ENCODE data around the gene LAMA5.

Gene LAMA5

DNA sequence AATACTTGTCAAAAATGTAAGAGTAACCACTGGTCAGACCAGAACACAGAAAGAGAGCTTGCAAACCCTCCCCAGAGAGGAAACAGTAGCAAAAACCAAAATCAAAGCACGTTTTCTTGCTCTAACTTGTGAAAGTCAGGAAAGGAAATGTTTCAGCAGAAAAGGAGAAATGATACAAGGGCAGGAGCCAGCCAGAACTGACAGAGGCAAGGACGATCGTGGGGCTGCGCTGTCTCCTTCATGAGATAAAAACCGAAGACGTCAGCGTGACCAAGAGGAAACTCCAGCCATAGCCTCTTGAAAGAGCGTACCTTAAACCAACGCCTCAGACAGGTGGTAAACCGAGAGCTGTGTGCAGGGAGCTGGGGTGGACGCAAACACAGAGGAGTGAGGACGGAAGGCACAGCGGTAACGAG is 27.5 kb downstream of the LAMA5 start:
- no peak for DNase-seq

- DNase-seq, result no peak
These were observed 28.9 kb downstream of the LAMA5 start for GRCh38 chr20:62338294-62338620.

DNA sequence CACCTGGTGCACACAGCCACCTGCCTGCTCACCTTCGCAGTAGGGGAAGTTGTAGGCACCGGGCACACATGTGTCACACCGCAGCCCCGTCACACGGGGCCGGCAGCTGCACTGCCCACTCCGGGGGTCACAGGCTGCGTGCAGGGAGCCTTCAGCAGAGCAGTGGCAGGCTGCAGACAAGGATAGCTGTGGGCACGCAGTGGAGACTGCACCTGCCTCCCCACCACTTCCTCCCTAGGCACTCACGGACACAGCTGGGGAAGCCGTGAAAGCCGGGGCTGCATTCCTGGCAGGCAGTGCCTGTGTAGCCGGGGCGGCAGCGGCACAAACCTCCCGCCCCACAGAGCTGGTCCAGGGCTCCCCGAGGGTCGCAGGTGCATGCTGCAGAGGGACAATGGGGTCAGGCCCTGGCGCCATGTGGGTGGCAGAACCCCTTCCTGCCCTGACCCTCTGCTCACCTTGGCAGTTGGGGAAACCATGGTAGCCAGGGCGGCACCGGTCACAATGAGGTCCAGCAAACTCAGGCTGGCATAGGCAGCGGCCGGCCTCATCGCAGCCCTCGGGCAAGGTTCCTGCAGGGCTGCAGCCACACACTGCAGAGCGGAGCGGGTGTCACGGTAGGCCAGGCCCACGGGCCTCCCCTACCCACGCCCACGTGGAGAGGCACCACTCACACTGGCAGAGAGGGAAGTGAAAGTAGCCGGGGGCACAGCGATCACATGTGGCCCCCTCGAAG is 29.4 kb downstream of the LAMA5 start:
- no peak for DNase-seq

DNA sequence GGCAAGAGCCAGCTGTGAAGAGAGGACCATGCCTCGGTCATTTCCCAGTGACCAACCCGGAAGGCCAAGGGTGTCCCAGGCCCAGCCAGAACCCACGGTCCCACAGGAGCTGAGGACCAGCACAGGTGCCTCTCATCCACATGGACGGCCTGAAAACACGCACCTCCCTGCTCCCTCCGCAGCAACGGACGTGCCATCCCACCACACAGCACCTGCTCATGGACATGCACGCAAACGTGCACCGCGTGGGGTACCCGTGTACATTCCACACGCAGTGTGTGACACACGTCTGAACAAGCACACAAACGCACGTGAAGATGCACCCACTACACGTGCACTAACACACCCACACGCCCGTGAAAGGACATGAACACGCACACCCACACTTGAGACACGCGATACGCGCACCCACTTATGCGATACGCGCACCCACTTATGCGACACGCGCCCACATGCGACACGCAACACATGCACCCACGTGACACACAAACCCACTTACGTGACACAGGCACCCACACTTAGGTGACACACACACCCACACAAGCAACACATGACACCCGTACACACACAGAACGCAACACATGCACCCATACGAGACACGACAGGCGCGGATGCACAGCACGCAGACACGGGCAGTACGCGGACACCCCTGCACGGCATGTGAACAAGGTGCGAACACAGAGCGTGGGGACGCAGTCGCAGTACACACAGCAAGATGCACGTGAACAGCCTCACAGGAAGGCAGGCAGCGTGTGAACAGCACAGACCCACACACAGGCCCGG is 30.1 kb downstream of the LAMA5 start:
- DNase-seq, result no peak

DNA sequence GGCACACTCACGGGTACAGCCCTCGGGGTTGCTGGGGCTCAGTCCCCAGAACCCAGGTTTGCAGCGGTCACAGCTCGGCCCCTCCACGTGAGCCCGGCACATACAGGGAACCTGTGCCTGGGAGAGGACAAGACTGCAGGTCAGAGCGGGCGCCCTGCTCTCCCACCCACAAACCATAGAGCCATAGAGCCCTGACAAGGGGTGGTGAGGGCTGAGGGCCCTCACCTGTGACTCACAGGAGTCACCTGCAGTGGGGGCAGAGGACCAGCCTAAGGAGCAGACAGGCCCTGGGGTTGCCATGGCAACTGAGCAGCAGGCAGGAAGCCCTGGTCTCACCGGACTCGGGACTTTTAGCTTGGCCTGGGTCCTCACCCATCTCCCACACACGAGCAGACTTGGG is 30.8 kb downstream of the LAMA5 start:
- DNase-seq, result no peak

DNA sequence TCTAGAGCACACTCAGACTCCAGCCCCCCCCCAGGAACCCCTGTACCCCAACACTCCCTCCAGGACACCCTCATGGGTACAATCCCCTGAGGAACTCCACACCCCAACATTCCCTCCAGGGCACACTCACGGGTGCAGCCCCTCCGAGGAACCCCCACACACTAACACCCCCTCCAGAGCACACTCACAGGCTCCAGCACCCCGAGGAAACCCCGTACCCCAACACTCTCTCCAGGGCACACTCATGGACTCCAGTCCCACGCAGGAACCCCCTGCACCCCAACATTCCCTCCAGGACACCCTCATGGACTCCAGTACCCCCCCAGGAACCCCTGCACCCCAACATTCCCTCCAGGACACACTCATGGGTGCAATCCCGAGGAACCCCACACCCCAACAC is 31.6 kb downstream of the LAMA5 start:
- DNase-seq, result no peak

GRCh38 chr20:62334881-62335280 is 32.2 kb downstream of the LAMA5 start:
- no peak for DNase-seq

DNA sequence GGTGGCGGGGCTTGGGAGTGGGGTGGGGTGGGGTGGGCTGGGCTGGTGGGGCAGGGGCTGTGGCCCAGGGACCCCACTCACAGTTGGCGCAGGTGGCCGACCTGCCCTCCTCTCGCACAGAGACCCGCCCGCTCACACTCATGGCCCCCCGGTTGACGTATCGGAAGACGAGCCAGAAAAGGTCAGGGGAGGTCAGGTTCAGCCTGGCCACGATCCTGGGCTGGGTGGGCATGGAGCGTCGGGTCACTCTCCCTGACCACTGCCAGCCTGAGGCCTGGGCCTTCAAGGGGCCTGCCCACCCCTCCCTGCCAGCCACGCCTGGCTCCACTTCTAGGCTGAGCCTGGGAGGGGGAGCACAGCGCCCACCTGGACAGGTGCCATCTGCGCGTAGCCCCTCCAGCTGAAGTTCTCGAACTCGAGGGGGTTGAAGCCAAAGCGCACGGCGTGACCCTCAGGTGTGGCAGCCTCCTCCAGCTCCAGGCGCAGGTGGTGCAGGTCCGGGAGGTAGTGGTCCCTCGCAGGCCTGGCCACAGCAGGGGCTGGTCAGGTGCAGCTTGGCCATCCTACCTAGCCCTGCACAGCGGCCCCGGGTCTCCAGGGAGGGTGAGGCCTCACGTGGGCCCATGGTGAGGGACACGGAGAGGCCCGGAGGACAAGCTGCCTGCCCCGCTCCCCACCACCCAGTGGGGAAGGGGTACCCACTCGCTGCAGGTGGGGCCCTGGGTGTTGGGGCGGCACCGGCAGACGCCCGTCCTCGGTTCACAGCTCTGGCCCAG is 33.1 kb downstream of the LAMA5 start:
- DNase-seq, result no peak

- no peak for DNase-seq
These were observed 33.9 kb downstream of the LAMA5 start for GRCh38 chr20:62332989-62333819.

GRCh38 chr20:62332421-62332820 is 34.7 kb downstream of the LAMA5 start:
- DNase-seq, result no peak

DNA sequence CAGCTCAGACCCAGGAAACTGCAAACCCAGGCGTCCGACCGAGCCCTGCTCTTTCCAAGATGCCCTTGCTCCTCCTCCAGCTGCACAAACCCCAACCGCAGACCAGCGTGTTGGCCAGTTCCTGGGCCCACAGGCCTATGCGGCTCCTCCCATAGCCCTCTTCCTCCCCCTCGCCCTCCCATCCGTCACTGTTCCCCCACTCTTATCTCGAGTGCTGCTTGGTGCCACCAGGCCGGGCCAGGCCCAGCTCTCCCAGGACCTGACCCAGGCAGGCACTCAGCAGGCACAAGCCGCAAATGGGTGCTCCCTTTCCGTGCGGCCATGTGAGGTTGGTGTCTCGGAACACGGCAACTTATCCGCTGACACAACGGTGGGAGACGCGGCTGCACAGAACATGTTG is 35.8 kb downstream of the LAMA5 start:
- no peak for DNase-seq

DNA sequence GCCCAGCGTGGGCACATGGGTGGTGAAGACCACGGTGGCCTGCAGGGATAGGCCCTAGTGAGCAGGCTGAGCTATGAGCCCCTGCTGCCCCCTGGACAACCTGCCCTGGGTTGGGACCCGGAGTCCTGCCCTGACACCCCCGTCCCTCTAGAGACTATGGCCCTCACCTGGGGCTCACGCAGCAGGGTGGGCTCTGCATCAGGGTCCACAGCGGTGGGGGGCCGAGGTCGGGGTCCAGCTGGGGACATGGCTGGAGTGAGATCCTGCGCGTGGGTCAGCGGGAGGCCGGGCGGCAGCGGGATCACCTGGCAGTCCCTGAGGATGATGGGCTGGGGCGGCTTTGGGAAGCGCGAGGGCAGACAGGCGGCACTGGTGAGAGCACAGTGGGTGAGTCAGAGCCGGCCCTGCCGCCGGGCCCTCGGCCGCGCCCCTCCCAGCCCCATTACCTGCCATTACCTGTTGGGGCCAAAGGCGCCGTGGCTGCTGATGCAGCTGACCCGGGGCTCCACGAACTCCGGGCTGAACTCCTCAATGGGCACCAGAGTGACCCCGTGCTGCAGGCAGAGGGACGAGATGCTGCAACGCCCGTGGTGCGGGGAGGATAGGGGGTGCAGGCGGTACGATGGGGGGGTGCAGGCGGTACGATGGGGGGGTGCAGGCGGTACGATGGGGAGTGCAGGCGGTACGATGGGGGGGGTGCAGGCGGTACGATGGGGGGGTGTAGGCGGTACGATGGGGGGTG is 36.4 kb downstream of the LAMA5 start:
- DNase-seq, result no peak

GRCh38 chr20:62329389-62330377 is 37.4 kb downstream of the LAMA5 start:
- no peak for DNase-seq

DNA sequence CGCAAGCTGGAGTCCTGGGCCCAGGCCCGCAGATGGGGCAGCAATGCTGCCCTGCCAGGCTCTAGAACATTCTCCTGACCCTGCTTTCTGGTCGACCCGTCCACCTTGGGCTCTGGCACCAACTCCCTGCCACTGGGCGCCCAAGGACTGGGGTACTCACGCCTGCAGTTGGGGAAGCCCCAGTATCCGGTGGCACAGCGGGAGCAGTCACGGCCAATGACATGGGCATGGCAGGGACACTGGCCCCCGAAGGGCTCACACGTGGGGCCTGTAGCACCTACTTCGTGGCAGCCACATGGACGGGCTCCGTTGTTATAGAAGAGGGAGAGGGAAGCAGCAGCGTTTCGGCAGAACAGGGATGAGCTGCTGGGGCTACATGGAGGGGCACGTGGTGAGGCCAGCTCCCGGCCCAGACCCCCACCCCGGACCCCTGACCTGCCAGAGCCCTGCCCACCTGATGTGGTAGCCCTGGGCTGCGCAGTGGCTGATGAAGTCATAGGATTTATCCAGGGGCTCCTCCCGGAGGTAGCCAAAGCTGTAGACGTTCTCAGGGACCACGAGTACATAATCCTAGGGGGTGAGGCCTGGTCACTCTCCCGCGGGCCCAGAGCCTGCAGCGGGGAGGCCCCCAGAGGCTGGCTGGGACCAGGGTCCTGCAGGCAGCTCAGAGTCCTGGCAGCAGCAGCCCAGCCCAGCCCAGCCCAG is 38.3 kb downstream of the LAMA5 start:
- DNase-seq, result no peak

- no peak for DNase-seq
These were observed 39.2 kb downstream of the LAMA5 start for GRCh38 chr20:62327726-62328495.

GRCh38 chr20:62326959-62327725 is 40.0 kb downstream of the LAMA5 start:
- DNase-seq, result no peak

GRCh38 chr20:62326559-62326958 is 40.6 kb downstream of the LAMA5 start:
- no peak for DNase-seq

- no peak for DNase-seq
These were observed 41.8 kb downstream of the LAMA5 start for GRCh38 chr20:62325172-62325905.

Measured in NCI-H2171 treated with DMSO at 0.1 percent for 48 hours (cell line).